Activated CD4-positive, alpha-beta memory T cell treated with anti-CD3 and anti-CD28 coated beads for 36 hours (primary cell): Measurements from ENCODE around the gene ADGRV1. TPM values are rescaled to one million over a fixed set of nuclear protein-coding genes. Genes with fewer than 3 reads are reported as not detected.
"Not testable (repeated sequence)": the region's sequence is repeated elsewhere in the genome, so short reads cannot be mapped to it uniquely, and the experiment has no call there.

Source experiments
- CTCF ChIA-PET: fragments of 350-600 bp; sonication (Branson Sonifier 250); formaldehyde crosslinking; loops from one replicate; lab custom pipeline; 2021; ENCODE audit warnings: antibody characterized with exemption, inconsistent platforms; lab: Charles Lee
- POLR2A ChIA-PET: fragments of 350-600 bp; sonication (Branson Sonifier 250); formaldehyde crosslinking; loops from one replicate; lab custom pipeline; 2021; ENCODE audit warnings: antibody characterized with exemption; lab: Charles Lee
- DNase-seq: peaks from one replicate; pipeline ENCODE4 v3.0.0-alpha.2; 2020
- H3K27ac Mint-ChIP-seq: one replicate; pipeline ENCODE4 v1.8.0; 2021; ENCODE audit warnings: mixed read lengths
- H3K27me3 Mint-ChIP-seq: one replicate; pipeline ENCODE4 v1.8.0; 2021; ENCODE audit warnings: mixed read lengths
- H3K36me3 Mint-ChIP-seq: one replicate; pipeline ENCODE4 v1.8.0; 2021; ENCODE audit warnings: mixed read lengths
- H3K4me1 Mint-ChIP-seq: one replicate; pipeline ENCODE4 v1.8.0; 2021; ENCODE audit warnings: low read depth, mixed read lengths
- H3K4me3 Mint-ChIP-seq: one replicate; pipeline ENCODE4 v1.8.0; 2021; ENCODE audit warnings: mild to moderate bottlenecking, mixed read lengths
- H3K9me3 Mint-ChIP-seq: one replicate; pipeline ENCODE4 v1.8.0; 2021; ENCODE audit warnings: mixed read lengths
- intact Hi-C: fragments of 100-400 bp; cut with micrococcal nuclease; formaldehyde crosslinking; loops from one replicate; pipeline ENCODE4 v1.15.1; 2023
- total RNA-seq, 2 experiments: library from RNA; stranded (reverse); gene quantifications; one replicate each; pipeline ENCODE4 v1.2.3, GENCODE V29; 2021

Gene ADGRV1
- total RNA-seq, 2 experiments from 2014 or later = 0.05 TPM; not detected in 1

GRCh38 chr5:90709323-90710155, 150.9 kb downstream of the ADGRV1 start:
- ChIA-PET CTCF (interaction anchor here (0.9 to 2.6 kb wide), 2 partner anchors 74 kb away, joined by 5 to 10 read pairs; no protein-coding TSS in a partner anchor), POLR2A (no interaction called here)
- Mint-ChIP-seq H3K4me1 (no peaks in the 10 kb centered on the region), H3K27me3 (peaks cover 11% of the 10 kb centered on the region), H3K36me3 (no peaks in the 10 kb centered on the region), H3K27ac (no peak overlapping the region), H3K4me3 (no peak overlapping the region), H3K9me3 (no peaks in the 10 kb centered on the region)
- peak; percentile 10 for DNase-seq
- intact Hi-C loops = loop anchor here (1.0 kb wide), 1 partner anchor 74 kb away; no protein-coding TSS in a partner anchor

- Mint-ChIP-seq H3K36me3 (no peaks in the 10 kb centered on the region), H3K27me3 (peaks cover 4% of the 10 kb centered on the region), H3K4me3 (no peak overlapping the region), H3K9me3 (no peaks in the 10 kb centered on the region), H3K4me1 (no peaks in the 10 kb centered on the region), H3K27ac (no peak overlapping the region)
- CTCF ChIA-PET = no interaction called here
- intact Hi-C loops = no loop called here
- no peak for DNase-seq
- POLR2A ChIA-PET = no interaction called here
Measured at GRCh38 chr5:90718387-90718786, 159.8 kb downstream of the ADGRV1 start.

GRCh38 chr5:90739567-90739966, 181.0 kb downstream of the ADGRV1 start:
- intact Hi-C loops = no loop called here
- H3K36me3 Mint-ChIP-seq = no peaks in the 10 kb centered on the region
- H3K27ac Mint-ChIP-seq = no peak overlapping the region
- CTCF ChIA-PET = no interaction called here
- H3K9me3 Mint-ChIP-seq = peaks cover 9% of the 10 kb centered on the region
- H3K27me3 Mint-ChIP-seq = peaks cover 1% of the 10 kb centered on the region
- DNase-seq = no peak
- H3K4me1 Mint-ChIP-seq = no peaks in the 10 kb centered on the region
- H3K4me3 Mint-ChIP-seq = no peak overlapping the region
- POLR2A ChIA-PET = no interaction called here

GRCh38 chr5:90740244-90740799, 181.7 kb downstream of the ADGRV1 start:
- Mint-ChIP-seq H3K9me3 (peaks cover 9% of the 10 kb centered on the region), H3K36me3 (no peaks in the 10 kb centered on the region), H3K4me3 (no peak overlapping the region), H3K27ac (no peak overlapping the region), H3K4me1 (no peaks in the 10 kb centered on the region), H3K27me3 (peaks cover 2% of the 10 kb centered on the region)
- intact Hi-C loops = no loop called here
- POLR2A ChIA-PET = no interaction called here
- CTCF ChIA-PET = no interaction called here
- DNase-seq = no peak

- H3K27me3 Mint-ChIP-seq = peaks cover 4% of the 10 kb centered on the region
- H3K4me3 Mint-ChIP-seq = no peak overlapping the region
- H3K9me3 Mint-ChIP-seq = peaks cover 9% of the 10 kb centered on the region
- H3K36me3 Mint-ChIP-seq = no peaks in the 10 kb centered on the region
- ChIA-PET CTCF (no interaction called here), POLR2A (no interaction called here)
- no peak for DNase-seq
- H3K27ac Mint-ChIP-seq = no peak overlapping the region
- intact Hi-C loops = no loop called here
- no peaks in the 10 kb centered on the region for H3K4me1 Mint-ChIP-seq
Measured at GRCh38 chr5:90741022-90741564, 182.5 kb downstream of the ADGRV1 start.

GRCh38 chr5:90746119-90746518, 187.5 kb downstream of the ADGRV1 start:
- peaks cover 10% of the 10 kb centered on the region for H3K27me3 Mint-ChIP-seq
- no peaks in the 10 kb centered on the region for H3K36me3 Mint-ChIP-seq
- ChIA-PET CTCF (interaction anchor here (0.6 kb wide), 1 partner anchor 21 kb away, joined by 5 read pairs; no protein-coding TSS in a partner anchor), POLR2A (no interaction called here)
- H3K4me3 Mint-ChIP-seq = no peak overlapping the region
- intact Hi-C loops = no loop called here
- no peak for DNase-seq
- no peak overlapping the region for H3K27ac Mint-ChIP-seq
- H3K4me1 Mint-ChIP-seq = no peaks in the 10 kb centered on the region
- H3K9me3 Mint-ChIP-seq = no peaks in the 10 kb centered on the region

- no peak overlapping the region for H3K27ac Mint-ChIP-seq
- no peak overlapping the region for H3K4me3 Mint-ChIP-seq
- DNase-seq = no peak
- intact Hi-C loops = no loop called here
- POLR2A ChIA-PET = no interaction called here
- peaks cover 10% of the 10 kb centered on the region for H3K27me3 Mint-ChIP-seq
- no peaks in the 10 kb centered on the region for H3K36me3 Mint-ChIP-seq
- H3K4me1 Mint-ChIP-seq = no peaks in the 10 kb centered on the region
- CTCF ChIA-PET = no interaction called here
- H3K9me3 Mint-ChIP-seq = no peaks in the 10 kb centered on the region
Measured at GRCh38 chr5:90747175-90747574, 188.6 kb downstream of the ADGRV1 start.

- POLR2A ChIA-PET = no interaction called here
- Mint-ChIP-seq H3K36me3 (no peaks in the 10 kb centered on the region), H3K4me3 (no peak overlapping the region), H3K9me3 (no peaks in the 10 kb centered on the region), H3K27me3 (peaks cover 10% of the 10 kb centered on the region), H3K4me1 (no peaks in the 10 kb centered on the region), H3K27ac (no peak overlapping the region)
- CTCF ChIA-PET = no interaction called here
- no peak for DNase-seq
- intact Hi-C loops = no loop called here
Measured at GRCh38 chr5:90747693-90748092, 189.1 kb downstream of the ADGRV1 start.

- no peaks in the 10 kb centered on the region for H3K9me3 Mint-ChIP-seq
- no peaks in the 10 kb centered on the region for H3K4me1 Mint-ChIP-seq
- H3K4me3 Mint-ChIP-seq = no peak overlapping the region
- ChIA-PET POLR2A (no interaction called here), CTCF (no interaction called here)
- H3K27me3 Mint-ChIP-seq = peaks cover 3% of the 10 kb centered on the region
- H3K27ac Mint-ChIP-seq = no peak overlapping the region
- intact Hi-C loops = no loop called here
- H3K36me3 Mint-ChIP-seq = no peaks in the 10 kb centered on the region
- DNase-seq = no peak
Measured at GRCh38 chr5:90759119-90759518, 200.5 kb downstream of the ADGRV1 start.

- H3K27ac Mint-ChIP-seq = no peak overlapping the region
- no peak overlapping the region for H3K4me3 Mint-ChIP-seq
- CTCF ChIA-PET = interaction anchor here (0.6 kb wide), 1 partner anchor 22 kb away, joined by 5 read pairs; no protein-coding TSS in a partner anchor
- intact Hi-C loops = no loop called here
- POLR2A ChIA-PET = interaction anchor here (0.5 kb wide), 1 partner anchor 1931 kb away, joined by 5 read pairs; no protein-coding TSS in a partner anchor
- no peaks in the 10 kb centered on the region for H3K9me3 Mint-ChIP-seq
- H3K4me1 Mint-ChIP-seq = no peaks in the 10 kb centered on the region
- DNase-seq = no peak
- H3K27me3 Mint-ChIP-seq = peaks cover 16% of the 10 kb centered on the region
- no peaks in the 10 kb centered on the region for H3K36me3 Mint-ChIP-seq
Measured at GRCh38 chr5:90767710-90768109, 209.1 kb downstream of the ADGRV1 start.

GRCh38 chr5:90770006-90770541, 211.5 kb downstream of the ADGRV1 start:
- H3K4me3 Mint-ChIP-seq, DNase-seq, intact Hi-C loops, CTCF ChIA-PET, H3K27ac Mint-ChIP-seq, H3K4me1 Mint-ChIP-seq, POLR2A ChIA-PET, H3K9me3 Mint-ChIP-seq, H3K36me3 Mint-ChIP-seq: not testable (repeated sequence)
- peaks cover 16% of the 10 kb centered on the region for H3K27me3 Mint-ChIP-seq

- DNase-seq = no peak
- H3K4me3 Mint-ChIP-seq = no peak overlapping the region
- H3K27me3 Mint-ChIP-seq = peaks cover 2% of the 10 kb centered on the region
- POLR2A ChIA-PET = no interaction called here
- H3K9me3 Mint-ChIP-seq = no peaks in the 10 kb centered on the region
- intact Hi-C loops = no loop called here
- H3K27ac Mint-ChIP-seq = no peak overlapping the region
- CTCF ChIA-PET = no interaction called here
- no peaks in the 10 kb centered on the region for H3K4me1 Mint-ChIP-seq
- H3K36me3 Mint-ChIP-seq = no peaks in the 10 kb centered on the region
Measured at GRCh38 chr5:90777959-90778358, 219.4 kb downstream of the ADGRV1 start.
